GM12872 (cell line): ENCODE results near the gene FGD6.

Experiments
- TF ChIP-seq, protein P1 (sequence below): IDR thresholded peaks from 3 replicates; pipeline ENCODE4 v1.5.1; 2011; ENCODE audit warnings: low read depth, mild to moderate bottlenecking, low read length, moderate library complexity; ENCODE audit not compliant: insufficient read depth

FGD6 gene

DNA sequence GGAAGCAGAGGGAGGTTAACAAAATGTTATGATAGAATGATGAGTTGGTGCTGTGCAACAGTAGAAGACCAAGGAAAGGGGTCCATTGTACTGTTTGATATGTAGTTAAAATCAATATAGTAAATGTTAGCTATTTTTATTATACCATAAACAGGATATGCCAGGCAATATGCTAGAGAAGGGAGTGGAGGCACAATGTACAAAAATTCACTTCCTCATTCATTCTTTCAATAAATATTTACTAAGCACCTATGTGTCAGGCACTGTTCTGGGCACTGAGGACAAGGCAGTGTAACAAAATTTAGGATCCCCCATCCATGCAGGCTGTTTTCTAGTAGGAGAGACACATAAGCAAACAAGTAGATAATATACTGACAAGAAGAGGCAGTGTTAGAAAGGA lies 25.0 kb downstream of the FGD6 start:
- TF ChIP-seq, protein P1, sequence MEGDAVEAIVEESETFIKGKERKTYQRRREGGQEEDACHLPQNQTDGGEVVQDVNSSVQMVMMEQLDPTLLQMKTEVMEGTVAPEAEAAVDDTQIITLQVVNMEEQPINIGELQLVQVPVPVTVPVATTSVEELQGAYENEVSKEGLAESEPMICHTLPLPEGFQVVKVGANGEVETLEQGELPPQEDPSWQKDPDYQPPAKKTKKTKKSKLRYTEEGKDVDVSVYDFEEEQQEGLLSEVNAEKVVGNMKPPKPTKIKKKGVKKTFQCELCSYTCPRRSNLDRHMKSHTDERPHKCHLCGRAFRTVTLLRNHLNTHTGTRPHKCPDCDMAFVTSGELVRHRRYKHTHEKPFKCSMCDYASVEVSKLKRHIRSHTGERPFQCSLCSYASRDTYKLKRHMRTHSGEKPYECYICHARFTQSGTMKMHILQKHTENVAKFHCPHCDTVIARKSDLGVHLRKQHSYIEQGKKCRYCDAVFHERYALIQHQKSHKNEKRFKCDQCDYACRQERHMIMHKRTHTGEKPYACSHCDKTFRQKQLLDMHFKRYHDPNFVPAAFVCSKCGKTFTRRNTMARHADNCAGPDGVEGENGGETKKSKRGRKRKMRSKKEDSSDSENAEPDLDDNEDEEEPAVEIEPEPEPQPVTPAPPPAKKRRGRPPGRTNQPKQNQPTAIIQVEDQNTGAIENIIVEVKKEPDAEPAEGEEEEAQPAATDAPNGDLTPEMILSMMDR: no peak

DNA sequence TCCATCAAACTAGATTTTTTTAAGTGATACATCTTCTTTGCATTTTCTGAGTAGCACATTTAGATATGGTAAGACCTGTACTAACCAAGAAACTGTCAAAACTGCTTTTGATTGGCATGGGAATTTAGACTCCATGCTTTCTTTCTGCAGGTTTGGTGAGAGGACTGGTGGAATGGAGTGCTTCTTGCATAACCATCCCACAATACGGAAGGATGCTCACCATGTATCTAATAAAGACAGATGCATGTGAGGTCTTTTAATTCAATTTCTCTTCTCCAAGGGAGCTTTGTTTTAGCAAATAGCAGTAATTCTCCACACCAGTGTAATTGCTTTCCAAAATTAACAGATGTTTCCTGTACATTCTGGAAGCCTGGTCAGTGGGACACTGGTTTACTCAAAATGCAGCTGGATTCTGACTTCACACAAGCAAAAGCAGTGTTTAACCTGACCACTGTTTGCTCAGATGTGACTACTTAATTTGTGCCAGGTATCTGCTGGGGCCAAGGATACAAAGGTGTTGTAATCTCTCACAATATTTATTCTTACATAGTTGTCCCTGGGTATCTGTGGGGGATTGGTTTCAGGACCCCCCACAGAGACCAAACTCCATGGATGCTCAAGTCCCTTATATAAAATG lies 26.1 kb downstream of the FGD6 start:
- TF ChIP-seq, protein P1: no peak

DNA sequence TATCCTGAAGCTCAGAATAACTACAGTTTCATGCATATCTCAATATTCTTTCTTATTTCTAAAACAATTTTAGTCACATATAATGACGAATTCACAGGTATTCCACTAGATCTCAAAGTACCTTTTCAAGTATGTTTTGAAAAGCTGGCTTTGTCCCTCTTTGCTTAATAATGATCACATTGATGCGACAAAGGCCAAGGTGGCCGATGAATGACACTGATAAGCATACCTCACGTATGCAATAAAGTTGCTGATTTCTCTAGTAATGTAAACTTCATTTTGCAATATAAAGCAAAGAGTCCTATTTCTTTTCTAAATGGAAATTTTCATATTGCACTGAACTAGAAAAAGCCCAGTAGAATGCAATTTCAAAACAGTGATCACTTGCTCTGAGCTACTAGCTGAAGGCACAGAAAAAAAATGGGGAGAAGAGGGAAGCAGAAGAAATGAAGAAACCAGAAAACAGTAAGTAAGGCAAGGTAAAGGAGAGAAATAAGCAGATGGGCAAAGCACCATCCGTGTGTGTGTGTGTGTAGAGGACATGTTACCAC lies 29.3 kb downstream of the FGD6 start:
- TF ChIP-seq, protein P1: no peak

DNA sequence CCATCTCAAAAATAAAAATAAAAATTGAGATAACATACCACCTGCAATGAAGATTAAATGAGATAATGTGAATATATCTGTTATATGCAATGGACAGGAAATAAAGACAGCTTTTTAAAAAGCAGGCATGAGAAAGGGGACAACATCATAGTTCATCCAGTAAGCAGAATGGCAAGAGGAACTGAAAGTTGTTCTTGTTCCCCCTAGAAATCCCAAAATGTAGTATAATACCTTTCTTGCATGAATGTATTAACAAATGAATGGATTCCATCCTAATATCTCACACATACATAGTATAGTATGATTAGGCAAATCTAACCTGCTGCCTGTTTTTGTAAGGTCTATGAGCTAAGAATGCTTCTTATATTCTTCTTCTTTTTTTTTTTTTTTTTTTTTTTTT lies 31.4 kb downstream of the FGD6 start:
- TF ChIP-seq, protein P1: no peak

DNA sequence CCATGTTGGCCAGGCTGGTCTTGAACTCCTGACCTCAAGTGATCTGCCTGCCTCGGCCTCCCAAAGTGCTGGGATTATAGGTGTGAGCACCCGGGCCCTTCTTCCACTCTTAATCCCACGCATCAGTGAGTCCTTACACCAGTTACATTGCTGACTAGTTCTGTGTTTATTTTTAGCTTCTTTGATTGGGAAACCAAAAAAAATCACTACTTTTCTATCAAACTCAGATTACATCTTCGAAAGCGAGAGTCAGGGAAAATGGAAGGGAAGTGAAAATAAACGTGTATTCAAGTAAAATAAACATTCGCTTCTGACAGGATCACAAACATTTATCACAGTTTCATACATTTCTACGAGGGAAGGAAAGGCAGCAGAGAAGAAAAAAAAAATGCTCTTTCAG lies 32.2 kb downstream of the FGD6 start:
- TF ChIP-seq, protein P1: no peak

DNA sequence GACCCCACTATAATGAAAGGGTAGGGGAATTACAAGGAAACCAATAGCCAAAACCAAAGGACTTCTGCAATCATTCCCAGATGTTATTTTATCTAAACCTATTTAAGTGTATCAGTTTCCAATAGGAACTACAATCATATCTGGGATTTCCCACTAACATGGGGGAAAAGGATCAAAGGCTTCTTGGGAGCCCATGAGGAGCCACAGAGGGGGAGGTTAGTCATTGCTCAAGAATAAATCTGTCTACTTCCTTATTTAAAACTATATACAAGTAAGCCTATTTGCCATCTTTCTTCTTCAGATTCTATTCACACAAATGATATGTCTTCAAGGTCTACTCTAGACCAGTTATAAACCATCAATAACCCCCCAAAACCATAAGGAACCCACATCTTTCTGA lies 33.1 kb downstream of the FGD6 start:
- TF ChIP-seq, protein P1: no peak

DNA sequence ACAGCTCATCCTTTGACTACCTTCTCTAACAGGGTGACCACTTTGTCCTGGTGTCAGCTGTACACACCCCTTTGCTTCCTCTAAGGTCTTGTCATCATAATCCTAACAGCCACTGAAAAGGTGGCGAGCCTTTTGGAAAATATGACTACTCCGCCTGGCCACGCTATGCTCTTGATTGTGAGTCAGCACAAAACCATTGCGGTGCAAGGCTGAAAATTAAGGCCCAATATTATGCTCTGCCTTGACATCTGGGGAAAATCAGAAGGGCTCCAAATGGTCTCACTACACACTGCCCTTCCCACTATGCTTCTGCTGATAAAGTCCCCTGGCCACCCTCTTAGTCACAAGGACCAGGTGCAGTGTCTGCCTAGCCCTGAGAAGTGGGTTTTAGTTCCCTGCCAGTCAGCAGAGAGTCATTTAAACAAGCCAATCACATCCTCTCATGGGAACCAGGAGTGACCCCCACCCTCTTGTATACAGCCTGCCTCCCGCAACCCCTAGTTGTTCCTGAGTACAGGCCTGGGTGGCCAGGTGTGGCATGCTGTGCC lies 34.3 kb downstream of the FGD6 start:
- TF ChIP-seq, protein P1: no peak
